Right renal cortex interstitium (tissue), 3 donors: ENCODE results near the gene GNAI2. TPM values are rescaled to one million over a fixed set of nuclear protein-coding genes. Genes with fewer than 3 reads are reported as not detected.
"Not testable (repeated sequence)": the region's sequence is repeated elsewhere in the genome, so short reads cannot be mapped to it uniquely, and the experiment has no call there.

Experiments used
- DNase-seq, 3 donors: peaks; one replicate each; pipeline ENCODE4 v3.0.0-alpha.2; 2013; ENCODE audit warnings: low read depth in 3 of 3, low spot score in 2 of 3
- polyA plus RNA-seq, 3 donors: library from polyadenylated mRNA; unstranded; fragments of 120-200 nt; gene quantifications; one replicate each; pipeline ENCODE4 v1.2.1, GENCODE V29; 2013; ENCODE audit not compliant: insufficient read length in 3 of 3

Gene GNAI2
- polyA plus RNA-seq, 3 donors = 211 to 230 (median 220) TPM

DNA sequence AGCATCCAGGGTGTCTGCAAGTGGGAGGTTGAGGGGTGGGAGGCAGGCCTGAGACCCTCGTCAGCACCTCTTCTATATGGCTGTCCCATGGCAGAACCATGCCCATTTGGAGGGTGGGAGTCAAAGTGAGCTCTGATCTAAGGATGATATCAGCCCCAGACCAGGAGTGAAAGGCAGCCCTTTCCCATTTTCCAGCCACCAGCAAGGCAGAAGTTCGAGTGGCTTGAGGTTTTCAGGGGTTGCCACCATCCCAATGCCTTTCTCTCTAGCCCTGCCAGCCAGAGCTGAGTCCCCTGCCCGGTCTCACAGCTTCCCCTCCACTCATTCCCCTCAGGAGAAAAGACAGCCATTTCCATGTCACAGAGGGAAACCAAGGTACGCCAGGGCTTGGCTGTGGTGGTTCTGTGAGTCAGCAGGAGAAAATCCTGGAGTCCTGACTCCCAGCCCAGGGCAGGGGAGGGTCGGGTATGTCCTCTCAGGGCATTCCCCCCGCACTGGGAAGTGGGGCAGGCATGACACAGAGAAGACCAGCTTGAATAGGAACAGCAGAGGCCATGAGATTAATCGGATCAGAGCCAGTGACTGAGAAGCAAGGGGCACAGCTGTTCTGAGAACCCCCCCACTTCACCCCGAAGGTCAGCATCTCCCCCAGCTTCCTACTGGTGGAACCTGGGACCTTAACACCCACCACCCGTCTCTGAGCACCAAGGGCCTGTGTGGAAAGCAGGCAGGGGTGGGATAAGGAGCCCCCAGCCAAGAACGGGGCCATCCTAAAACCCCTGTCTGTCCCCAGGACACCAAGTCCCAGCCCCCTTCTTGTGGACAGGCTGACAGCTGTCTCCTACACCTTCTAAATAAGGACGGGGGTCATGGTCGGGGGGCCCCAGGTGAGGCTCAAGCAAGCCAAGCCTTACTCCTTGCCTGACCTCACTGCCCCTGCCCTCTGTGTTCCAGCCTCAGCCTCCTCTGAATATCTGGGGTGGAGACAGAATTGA is 31.9 kb upstream of the GNAI2 start:
- DNase-seq = no peak

DNA sequence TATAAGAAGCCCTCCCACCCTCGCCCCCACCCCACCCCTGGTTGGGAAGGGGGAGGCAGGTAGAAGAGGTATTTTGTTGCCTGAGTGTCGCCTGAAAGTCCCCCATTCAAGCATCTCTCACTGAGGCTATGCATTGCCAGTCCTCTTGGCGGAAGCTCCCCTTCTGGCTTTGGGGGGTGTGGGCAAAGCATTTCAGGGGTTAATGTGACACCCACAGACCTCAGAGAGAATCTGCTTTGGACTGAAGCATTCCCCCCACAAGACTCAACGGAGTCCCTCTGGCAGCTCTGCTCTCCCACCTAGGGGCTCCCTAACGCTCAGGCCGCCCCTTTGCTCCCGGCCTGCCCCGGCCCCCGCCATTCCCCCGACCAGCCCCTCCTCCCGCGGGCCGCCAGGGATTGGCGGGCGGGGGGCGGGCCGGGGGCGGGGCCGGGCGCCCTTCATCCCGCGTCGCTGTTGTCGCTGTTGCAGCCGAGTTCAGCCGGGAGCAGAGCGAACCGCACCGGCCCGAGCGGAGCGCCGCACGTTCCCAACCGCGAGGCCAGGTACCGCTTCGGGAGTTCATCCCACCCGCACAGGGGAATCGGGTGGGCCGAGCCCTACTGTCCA is 31.1 kb upstream of the GNAI2 start, which contains the start of gene SLC38A3:
Gene SLC38A3 (plus strand): TSS at position 468 of the 609 bp plus-strand sequence. CDS start 8,929 bp downstream, outside the sequence.
- DNase-seq = no peak

DNA sequence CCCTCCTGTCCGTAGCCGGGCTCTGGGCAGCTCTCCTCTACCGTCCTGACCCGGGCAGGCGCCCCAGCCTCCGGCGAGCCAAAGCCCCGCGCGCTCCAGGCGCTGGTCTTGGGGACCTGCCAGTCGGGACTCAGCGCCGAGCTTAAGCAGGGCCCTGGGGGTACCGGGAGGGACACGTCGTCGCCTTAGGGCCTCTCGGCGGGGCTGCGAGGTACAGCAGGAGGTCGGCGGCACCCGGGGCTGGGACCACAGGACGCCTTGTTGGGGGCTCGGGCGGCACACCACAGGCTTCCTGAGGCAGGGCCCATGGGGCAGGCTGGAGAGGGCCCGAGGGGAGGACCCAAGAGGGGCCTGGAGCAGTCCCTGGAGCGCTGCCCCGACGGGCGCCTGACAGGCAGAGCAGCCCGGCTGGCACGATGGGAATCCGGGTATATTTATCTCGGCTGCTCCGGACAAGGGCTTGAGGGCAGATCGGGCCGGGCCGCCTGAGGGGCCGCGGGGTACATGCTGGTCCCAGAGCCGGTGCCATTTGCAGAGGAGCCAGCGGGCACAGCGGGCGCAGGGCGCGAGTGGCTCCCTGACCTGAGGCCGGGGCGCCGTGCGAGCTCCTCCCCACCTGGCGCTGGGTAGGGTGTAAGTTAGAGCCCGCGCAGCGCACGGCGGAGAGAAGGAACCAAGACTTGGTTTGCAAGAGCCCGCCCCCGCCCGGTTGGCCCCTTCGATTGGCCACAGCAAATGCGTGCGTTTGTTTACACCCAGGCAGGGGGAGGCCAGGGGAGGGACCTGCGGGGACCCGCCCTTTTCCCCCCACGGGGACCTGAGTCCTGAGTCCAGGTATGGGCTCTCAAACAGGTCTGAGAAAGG is 30.4 kb upstream of the GNAI2 start:
- DNase-seq = no peak

DNA sequence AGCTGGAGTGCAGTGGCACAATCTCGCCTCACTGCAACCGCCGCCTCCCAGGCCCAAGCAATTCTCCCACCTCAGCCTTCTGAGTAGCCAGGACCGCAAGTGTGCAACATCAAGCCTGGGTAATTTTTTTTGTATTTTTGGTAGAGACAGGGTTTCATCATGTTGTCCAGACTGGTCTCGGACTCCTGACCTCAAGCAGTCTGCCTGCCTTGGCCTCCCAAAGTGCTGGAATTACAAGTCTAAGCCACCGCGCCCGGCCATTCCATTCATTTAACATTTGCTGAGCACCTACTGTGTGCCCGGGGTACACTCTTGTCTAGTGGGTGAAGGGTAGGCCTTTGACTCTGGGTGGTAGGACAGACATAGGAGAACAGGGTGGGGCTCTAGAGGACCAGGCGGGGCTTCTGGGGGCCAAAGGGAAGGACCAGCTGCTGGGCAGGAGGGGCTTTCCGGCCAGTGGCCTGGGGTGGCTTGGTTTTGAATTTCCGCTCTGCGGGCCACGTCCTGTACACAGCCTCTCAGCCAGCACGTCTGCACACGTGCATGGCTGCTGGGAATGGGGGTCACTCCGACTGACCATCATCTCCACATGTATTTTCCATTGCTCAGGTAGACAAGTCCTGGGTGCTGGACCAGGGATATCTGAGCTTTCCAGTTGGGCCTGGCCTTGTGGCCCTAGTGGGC is 28.5 kb upstream of the GNAI2 start:
- DNase-seq = no peak

DNA sequence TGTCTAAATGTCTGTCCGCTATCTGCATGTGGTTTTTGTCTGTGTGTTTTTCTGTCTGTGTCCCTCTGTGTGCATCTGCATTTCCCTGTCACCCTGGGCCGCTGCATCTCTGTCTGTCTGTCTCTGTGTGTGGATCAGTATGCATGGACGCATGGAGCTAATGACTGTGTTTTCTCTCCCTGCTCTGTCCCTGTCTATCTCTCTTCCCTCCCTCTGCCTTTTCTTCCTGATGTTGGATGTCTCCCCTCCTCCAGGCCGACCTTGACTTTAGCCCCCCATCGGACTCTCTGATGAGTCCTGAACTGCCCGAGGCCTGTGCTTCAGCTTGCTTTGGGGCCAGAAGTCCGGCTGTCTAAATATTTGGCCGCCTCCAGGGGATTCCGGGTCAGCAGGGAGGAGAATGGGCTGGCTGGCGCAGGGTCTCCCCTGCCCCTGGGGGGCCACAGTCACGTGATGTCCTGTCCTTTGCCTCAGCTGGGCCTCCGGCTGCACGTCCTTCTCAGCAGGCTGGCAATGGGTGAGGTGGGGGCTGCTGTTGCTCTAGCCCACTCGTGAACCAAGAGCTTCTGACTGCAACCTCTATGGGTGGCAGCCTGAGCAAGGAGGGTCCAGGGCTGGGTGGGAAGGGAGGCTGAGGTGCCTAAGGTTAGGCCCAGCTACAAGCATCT is 27.2 kb upstream of the GNAI2 start:
- no peak for DNase-seq

DNA sequence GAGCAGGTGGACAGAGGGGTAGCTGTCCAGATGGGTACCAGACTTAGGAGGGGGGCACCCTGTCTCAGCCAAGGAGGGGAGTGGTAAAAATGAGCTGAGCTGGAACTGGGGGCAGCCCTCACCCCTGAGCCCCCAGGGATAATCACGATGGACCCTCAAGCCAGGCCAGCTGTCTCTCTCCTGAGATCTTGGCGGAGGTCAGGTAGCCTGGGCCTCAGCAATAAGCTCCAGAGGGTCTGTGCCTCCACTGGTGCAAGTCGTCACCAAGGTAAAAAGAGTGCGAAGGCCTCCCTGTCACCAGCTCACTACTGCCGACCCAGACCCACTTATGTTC is 25.9 kb upstream of the GNAI2 start:
- DNase-seq = no peak

DNA sequence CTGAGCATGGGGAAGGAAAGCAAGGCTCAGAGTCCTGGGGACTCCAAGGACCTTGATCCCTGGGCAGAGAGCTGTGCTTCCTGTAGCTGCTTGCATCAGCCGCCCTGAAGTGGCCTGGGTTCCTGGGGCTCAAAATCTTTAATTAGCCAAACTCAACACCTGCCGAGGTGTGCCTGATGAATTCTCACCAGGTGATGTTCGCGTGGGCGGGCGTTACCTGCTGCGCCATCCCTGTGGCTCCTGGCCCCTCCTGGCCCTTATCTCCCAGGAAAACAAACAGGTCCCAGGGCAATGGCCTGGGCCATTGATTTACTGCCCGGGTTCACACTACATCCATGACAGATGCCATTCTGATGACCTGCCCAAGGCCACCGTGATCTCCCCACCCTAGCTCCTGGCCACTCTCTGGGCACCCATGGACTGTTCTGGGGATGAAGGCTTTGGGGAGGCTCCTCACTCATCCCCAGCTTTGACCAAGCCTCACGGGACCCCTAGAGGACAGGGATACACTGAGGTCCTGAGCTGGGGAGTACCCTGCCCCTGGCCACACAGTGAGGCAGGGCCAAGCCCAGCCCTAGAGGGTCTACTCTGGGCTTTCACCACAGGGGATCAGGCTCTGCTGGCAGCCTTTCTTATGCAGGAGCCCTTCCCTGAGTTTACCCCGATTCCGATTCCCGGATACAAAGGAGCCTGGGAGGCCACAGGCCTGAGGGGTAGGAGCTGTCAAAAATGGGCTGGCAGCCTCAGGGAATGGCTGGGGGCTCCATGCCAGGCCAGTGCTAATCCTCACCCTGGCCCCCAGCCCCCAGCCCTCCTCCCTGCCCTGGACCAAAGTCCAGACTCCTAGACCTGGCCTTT is 25.3 kb upstream of the GNAI2 start:
- no peak for DNase-seq

DNA sequence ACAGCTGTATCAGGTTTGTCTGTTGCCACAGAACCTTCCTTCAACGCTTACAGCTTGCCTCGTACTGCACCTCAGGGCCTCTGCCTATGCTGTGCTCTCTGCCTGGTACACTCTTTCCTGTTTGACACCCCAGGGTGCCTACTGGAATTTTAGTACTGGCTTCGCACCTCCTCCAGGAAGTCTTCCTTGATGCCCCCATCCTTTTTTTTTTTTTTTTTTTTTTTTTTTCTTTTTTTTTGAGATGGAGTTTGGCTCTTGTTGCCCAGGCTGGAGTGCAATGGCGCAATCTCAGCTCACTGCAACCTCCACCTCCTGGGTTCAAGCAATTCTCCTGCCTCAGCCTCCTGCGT is 24.7 kb upstream of the GNAI2 start:
- DNase-seq = not testable (repeated sequence)

DNA sequence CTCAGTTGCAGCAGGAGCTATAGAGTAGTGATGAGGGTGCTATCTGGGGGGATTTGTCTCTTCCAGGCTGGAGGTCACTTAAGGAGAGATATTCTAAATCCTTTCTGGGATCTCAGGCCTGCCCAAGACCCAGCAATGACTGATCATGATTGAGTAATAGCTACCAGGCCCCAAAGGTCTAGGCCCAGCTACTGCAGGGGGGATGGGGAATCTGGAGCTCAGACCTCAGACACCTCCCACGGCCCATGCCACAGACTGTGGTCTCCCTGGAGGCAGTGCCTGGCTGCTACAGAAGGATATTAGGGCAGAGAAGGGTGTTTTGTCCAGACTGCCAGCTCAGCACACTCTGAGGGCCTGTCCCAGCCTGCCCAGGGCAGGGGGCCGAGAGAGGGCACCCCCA is 24.1 kb upstream of the GNAI2 start:
- DNase-seq = no peak

DNA sequence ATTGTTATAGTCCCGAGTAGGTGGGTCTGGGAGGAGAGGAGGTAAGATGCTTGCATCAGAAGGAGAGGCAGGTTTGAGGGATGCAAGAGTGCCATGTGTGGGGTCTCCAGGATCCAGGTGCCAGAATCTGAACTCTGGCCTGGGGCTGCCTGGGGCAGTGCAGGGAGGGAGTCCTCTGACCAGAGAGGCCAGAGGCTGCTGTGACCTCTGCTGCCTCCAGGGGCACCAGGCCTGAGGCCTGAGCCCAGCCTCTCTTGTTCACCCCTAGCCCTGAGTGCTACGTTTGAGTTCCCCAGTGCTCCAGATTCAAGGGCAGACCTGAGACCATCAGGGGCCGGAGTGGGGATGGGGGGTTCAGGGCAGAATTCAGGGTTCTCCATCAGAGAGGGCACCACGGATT is 23.5 kb upstream of the GNAI2 start:
- DNase-seq = no peak

DNA sequence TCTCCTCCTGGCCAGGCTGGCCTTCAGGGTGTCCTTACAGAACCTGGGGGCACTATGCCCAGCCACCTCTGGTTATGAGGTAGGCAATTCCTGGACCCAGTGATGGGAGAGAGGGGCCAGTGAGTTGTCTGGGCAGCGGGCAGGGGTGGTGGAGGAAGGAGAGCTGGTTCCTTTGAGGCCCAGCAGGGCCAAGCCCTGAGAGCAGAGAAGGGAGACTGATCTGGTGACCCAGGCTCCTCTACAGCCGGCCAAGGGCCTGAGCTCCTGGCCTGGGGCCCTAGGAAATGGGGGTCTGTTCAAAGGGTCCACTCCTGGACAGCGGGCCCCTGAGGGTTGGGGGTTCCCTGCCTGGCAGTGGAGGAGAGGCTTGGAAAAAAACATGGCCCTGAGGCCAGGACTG is 23.0 kb upstream of the GNAI2 start:
- DNase-seq = no peak

DNA sequence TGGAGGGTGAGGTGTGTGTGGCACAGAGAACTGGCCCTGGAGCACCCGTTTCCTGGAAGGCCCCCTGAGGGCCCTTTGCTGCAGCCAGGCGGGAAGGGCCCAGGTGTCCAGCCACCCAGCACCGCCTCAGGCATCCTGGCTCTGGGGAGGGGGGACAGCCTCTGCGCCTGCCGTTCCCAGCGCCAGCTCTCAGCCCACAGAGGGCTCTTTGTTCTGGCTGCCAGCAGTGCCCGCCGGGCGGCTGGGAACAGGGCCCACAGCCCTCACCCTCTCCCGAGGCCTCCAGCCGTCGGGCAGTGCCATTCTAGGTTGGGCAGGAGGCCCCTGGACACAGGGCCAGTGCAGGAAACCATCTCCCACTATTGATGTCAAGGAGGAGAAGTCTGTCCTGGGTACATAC is 22.6 kb upstream of the GNAI2 start:
- DNase-seq = no peak

DNA sequence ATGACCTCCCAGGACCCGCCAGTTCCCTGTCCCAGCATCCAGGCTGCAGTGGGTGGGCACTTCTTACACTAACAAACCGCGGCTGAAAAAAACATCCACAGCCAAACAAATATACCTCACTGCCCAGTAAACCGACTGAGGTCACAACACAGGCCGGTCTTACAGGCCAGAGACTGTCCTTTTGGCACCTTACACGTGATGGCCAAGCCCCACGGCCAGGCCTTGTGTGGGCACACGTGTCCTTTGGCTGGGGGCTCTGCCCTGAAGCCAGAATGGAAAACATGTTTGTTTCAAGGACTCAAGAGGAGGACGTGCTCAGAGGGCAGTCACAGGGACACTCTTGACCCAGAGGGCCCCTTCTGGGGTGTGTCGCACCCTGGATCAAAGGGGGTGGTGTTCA is 21.2 kb upstream of the GNAI2 start:
- DNase-seq = no peak

DNA sequence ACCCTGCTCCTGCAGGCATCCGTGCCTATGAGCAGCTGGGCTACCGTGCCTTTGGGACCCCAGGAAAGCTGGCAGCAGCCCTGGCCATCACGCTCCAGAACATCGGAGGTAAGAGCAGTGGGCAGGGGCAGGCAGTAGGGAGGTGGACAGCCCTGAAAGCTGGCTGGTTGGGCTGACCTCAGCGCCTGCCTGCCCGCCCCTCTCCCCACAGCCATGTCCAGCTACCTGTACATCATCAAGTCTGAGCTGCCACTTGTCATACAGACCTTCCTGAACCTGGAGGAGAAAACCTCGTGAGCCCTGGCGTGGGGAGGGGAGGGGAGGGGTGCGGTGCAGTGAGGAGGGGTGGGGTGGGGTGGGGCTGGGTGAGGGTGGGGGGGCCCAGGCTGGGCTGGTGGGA is 20.5 kb upstream of the GNAI2 start:
- no peak for DNase-seq

DNA sequence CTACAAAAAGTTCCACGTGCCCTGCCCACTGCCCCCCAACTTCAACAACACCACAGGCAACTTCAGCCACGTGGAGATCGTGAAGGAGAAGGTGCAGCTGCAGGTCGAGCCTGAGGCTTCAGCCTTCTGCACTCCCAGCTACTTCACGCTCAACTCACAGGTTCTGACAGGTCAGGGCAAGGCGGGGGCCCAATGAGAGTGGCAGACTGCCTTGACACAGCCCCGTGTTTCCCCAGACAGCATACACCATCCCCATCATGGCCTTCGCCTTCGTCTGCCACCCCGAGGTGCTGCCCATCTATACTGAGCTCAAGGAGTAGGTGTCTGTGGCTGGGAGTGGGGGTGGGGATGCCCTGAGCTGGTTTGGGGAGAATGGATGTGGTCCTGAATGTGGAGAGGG is 18.3 kb upstream of the GNAI2 start:
- DNase-seq = no peak

DNA sequence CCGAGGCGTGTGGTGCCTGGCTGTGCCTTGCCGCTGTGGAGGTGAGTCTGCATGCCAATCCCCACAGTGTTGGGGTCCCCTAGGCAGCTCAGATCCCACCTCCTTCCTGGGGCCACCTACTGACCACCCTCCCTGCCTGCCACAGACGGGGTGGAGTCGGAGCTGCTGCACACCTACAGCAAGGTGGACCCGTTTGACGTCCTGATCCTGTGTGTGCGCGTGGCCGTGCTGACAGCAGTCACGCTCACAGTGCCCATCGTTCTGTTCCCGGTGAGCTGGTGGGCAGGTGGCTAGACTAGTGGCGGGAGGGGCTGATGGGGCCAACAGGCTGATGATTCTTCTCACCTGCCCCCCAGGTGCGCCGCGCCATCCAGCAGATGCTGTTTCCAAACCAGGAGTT is 17.6 kb upstream of the GNAI2 start:
- no peak for DNase-seq

DNA sequence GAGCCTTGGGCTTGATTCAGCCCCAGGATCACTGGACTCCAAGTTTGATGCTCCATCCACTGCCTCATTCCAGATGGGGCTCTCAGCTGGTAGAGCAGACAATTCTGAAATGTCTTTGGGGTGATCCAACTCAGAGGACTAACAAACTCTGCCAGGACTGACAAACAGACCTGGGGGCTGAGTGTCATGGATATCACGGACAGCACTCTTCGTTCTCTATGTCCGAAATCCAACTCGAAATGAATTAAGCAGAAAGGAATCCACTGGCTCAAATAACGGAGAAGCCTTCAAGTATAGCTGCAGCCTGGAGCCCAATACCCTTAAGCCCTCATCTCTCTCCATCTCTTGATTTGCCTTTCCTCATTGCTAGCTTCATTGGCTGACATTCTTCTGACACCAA is 16.7 kb upstream of the GNAI2 start:
- no peak for DNase-seq

DNA sequence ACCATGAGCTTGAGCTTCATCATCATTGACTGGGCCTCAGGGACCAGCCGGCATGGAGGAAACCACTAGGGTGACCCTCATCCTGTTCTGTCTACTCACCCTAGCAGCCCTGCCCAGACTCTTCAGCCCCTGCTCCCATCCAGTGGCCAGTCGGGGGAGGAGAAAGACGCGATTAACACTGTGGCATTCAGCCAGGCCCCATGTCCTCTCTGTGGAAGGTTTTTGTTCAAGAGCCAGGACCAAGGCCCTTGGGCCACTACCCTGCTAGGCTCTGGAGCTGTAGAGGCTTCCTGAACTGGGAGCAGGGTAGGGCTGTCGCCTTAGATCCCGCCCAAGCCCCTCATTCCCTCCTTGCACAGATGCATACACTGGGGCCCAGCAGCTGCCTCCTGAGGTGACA is 15.9 kb upstream of the GNAI2 start:
- no peak for DNase-seq

DNA sequence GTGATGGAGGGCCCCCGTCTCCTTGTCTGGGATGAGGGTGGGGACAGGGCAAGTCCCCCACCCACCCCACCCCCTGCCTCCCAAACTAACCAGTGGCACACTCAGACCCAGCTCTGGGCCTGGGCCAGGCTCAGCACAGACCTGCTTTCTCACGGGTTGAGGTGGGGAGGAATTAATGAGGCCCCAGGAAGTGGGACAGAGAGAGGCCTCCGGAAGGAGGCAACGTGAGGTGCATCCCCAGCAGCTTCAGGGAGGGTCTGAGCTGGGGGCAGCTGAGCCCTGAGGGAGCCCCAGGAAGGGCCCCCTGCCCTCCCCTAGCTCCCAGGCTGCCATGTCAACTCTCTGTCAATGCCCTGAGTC is 15.0 kb upstream of the GNAI2 start:
- no peak for DNase-seq
